ENCODE data around the gene FAM217A. TPM values are rescaled to one million over a fixed set of nuclear protein-coding genes. Genes with fewer than 3 reads are reported as not detected.
A peak's percentile ranks its signal among the peaks of the same experiment; 100 is the strongest.

FAM217A gene
- polyA plus RNA-seq, 2 of the 4 experiments (the other 2 are of a cell fraction), result not detected

DNA sequence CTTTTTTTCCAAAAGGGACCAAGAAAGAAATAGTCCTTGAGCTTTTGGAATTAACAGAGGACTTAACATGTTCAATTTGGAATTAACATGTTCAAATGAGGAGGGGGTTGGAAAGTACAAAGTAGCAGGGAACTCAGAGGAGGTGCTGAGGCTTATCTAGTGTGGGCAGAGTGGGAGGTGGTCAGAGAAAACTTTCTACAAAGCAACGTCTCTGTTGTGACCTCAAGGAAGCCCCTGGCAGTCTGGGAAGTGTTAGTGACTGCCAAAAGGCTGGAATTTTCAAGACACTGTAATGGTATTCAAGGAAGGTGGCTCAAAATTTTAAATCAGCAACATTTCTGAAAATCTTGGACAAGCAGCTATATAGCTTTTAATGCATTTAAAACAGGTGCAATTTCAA, 49.1 kb upstream of the FAM217A start (continued):
- TF ChIP-seq CHD4 (IDR thresholded peaks at IDR 0.05; ENCODE audit: borderline replicate concordance) (no peak), EHF (CRISPR knock-in tag; IDR thresholded peaks at IDR 0.05) (no peak)
- TF ChIP-seq, protein P1, sequence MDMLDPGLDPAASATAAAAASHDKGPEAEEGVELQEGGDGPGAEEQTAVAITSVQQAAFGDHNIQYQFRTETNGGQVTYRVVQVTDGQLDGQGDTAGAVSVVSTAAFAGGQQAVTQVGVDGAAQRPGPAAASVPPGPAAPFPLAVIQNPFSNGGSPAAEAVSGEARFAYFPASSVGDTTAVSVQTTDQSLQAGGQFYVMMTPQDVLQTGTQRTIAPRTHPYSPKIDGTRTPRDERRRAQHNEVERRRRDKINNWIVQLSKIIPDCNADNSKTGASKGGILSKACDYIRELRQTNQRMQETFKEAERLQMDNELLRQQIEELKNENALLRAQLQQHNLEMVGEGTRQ (IDR thresholded peaks at IDR 0.05), result no peak
- TF ChIP-seq, protein P2, sequence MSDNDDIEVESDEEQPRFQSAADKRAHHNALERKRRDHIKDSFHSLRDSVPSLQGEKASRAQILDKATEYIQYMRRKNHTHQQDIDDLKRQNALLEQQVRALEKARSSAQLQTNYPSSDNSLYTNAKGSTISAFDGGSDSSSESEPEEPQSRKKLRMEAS (IDR thresholded peaks at IDR 0.05), result no peak

DNA sequence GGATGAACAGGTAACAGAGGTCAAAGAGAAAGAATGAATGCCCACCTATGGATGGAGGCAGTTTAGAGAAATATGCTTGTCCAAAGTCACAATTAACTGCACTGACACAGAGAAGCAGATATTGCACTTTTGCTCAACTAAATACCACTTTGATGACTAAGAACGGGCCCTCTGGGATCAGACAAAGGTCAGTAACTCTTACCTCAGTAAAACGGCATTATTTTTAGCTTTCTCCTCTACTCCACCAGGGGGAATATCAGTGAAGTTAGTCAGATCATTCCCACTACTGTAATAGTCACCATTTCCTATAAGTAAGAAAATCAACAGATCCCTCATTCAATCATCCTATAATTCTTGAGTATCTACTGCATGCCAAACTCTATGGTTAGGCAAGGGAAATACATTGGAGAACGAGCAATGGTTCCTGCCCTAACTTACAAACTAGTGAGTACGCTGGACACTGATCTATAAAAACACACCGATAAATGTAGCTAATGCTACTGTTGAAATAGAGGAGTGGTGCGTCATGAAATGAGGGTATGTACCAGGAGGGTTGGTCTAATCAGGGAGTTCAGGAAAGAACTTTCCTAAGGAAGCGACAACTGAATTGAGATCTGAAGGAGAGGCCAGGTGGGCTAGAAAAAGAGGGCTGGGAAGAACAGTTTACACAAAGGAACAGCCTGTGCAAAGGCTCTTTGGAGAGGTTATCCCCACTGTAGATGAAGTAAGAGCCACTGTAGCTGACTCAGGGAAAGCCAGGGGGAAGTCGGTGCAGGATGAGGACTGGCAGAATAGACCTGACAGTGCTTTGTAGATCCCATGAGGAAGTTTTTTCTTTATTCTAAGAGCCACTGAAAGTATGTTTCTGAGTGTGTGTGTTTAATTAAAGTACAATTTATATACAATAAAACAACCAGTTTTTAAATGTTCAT, 47.3 kb upstream of the FAM217A start:
- Histone ChIP-seq H3K27ac (peak overlapping the region; percentile 63 to 80; a peak in 5 of 6 replicates), H3K9me3 (no peaks in the 10 kb centered on the region), H3K4me3 (no peak overlapping the region), H3K4me1 (peaks cover 24% of the 10 kb centered on the region), H3K4me2 (peak overlapping the region; percentile 79)
- ATAC-seq (peak; percentile 98), FAIRE-seq (no peak), DNase-seq (ENCODE audit: low read depth in 1 of 2, low spot score in 1 of 2) (peak; percentile 61 to 68)
- ChIA-PET CTCF (interaction anchor here (0.7 to 3.1 kb wide), 8 partner anchors 9 to 84 kb away, joined by 3 to 12 read pairs (median 5); partner anchors contain the start of gene ECI2), POLR2A (interaction anchor here (1.0 to 1.3 kb wide), 2 partner anchors 10 to 108 kb away, joined by 3 to 6 read pairs; partner anchors contain the start of gene ECI2)
- TF ChIP-seq FOSL2 (IDR thresholded peaks at IDR 0.05) (peak; percentile 36; the same call in 1 of the 2 replicates), FOSL2 (CRISPR knock-in tag; IDR thresholded peaks at IDR 0.05) (peak; percentile 79), MAFK (IDR thresholded peaks at IDR 0.05; ENCODE audit: partially characterized antibody) (no peak), CEBPB (IDR thresholded peaks at IDR 0.05) (0 out of 4 replicates have a peak, but pooled peaks of 1 of the 2 experiments have one; percentile 42), CHD4 (IDR thresholded peaks at IDR 0.05; ENCODE audit: borderline replicate concordance) (no peak), MAZ (IDR thresholded peaks at IDR 0.05; ENCODE audit: borderline replicate concordance, low read depth, low read length) (no peak), JUNB (IDR thresholded peaks at IDR 0.05) (peak; percentile 41; the same call in 1 of the 2 replicates), RARB (CRISPR knock-in tag; IDR thresholded peaks at IDR 0.05) (0 out of 2 replicates have a peak, but pooled peaks have one; percentile 48), SMC3 (IDR thresholded peaks at IDR 0.05) (no peak; the same call in 2 of the 3 replicates), BHLHE40 (IDR thresholded peaks at IDR 0.05; ENCODE audit: low read depth, low read length) (no peak), RAD21 (conservative IDR thresholded peaks at IDR 0.05 in 1 of 2, IDR thresholded peaks at IDR 0.05 in 1 of 2) (0 out of 5 replicates have a peak, but pooled peaks of 1 of the 2 experiments have one; percentile 22), RNF2 (IDR thresholded peaks at IDR 0.05; ENCODE audit: borderline replicate concordance, low read depth) (no peak)
- TF ChIP-seq, protein P3, sequence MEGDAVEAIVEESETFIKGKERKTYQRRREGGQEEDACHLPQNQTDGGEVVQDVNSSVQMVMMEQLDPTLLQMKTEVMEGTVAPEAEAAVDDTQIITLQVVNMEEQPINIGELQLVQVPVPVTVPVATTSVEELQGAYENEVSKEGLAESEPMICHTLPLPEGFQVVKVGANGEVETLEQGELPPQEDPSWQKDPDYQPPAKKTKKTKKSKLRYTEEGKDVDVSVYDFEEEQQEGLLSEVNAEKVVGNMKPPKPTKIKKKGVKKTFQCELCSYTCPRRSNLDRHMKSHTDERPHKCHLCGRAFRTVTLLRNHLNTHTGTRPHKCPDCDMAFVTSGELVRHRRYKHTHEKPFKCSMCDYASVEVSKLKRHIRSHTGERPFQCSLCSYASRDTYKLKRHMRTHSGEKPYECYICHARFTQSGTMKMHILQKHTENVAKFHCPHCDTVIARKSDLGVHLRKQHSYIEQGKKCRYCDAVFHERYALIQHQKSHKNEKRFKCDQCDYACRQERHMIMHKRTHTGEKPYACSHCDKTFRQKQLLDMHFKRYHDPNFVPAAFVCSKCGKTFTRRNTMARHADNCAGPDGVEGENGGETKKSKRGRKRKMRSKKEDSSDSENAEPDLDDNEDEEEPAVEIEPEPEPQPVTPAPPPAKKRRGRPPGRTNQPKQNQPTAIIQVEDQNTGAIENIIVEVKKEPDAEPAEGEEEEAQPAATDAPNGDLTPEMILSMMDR (IDR thresholded peaks at IDR 0.05), result 0 out of 3 replicates have a peak, but pooled peaks have one; percentile 21
- 44% methylated on average over 8 of the region's 8 CpGs for WGBS (ENCODE audit: missing lambda C conversion rate)

DNA sequence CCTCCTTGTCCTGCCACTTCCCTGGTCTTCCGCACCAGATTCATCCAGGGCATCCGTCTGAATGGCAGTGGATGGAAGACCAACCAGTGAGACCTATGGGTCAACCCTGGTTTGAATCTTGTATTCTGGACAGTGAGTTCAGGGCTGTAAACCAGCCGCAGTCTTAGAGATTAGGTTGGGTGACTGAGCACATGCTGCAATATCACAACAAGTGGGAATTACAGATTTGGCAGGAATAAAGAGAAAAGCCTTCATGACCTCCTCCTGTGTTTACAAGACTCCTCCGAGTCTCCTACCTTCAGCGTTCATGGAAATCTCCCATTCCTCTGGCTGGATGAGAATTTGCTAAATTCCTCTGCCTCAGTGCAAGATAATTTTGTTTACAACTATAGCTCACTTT, 46.6 kb upstream of the FAM217A start:
- POLR2A ChIA-PET, result interaction anchor here (1.0 to 1.3 kb wide), 2 partner anchors 10 to 107 kb away, joined by 3 to 6 read pairs; partner anchors contain the start of gene ECI2
- Histone ChIP-seq H3K4me3 (no peak overlapping the region), H3K4me1 (peaks cover 24% of the 10 kb centered on the region), H3K27ac (peak overlapping the region; percentile 55 to 80; a peak in 5 of 6 replicates), H3K9me3 (no peaks in the 10 kb centered on the region), H3K4me2 (peak overlapping the region; percentile 79)
- CTCF ChIA-PET, result interaction anchor here (0.7 to 3.1 kb wide), 7 partner anchors 9 to 85 kb away, joined by 3 to 12 read pairs (median 5); partner anchors contain the start of gene ECI2
- no peak for DNase-seq (ENCODE audit: low read depth in 1 of 2, low spot score in 1 of 2)
- peak; percentile 44 to 49; a peak in 4 of 6 replicates for ATAC-seq
- no peak for FAIRE-seq
- WGBS (ENCODE audit: missing lambda C conversion rate), result 46% methylated on average over 3 of the region's 5 CpGs
- TF ChIP-seq, protein P4, sequence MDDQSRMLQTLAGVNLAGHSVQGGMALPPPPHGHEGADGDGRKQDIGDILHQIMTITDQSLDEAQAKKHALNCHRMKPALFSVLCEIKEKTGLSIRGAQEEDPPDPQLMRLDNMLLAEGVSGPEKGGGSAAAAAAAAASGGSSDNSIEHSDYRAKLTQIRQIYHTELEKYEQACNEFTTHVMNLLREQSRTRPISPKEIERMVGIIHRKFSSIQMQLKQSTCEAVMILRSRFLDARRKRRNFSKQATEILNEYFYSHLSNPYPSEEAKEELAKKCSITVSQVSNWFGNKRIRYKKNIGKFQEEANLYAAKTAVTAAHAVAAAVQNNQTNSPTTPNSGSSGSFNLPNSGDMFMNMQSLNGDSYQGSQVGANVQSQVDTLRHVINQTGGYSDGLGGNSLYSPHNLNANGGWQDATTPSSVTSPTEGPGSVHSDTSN (IDR thresholded peaks at IDR 0.05), result no peak
- no peak for TF ChIP-seq ZC3H11A (IDR thresholded peaks at IDR 0.05)
